Tibial artery (tissue), 4 donors: ENCODE results near the gene SNX20.

Source experiments
- DNase-seq, 2 donors: peaks; one replicate each; pipeline ENCODE4 v3.0.0-alpha.2; 2019
- H3K27ac ChIP-seq, 2 donors: fragments of 200-600 bp; sonication (generic) in 1 of 2; 1 replicate in 1 of 2; 2 replicates in 1 of 2; pipeline ENCODE4 v1.5.1; 2018 to 2019; ENCODE audit warnings: mild to moderate bottlenecking in 1 of 2
- H3K27me3 ChIP-seq, 2 donors: fragments of 200-600 bp; sonication (generic) in 1 of 2; one replicate each; pipeline versions ENCODE4 v1.5.1 to v1.6.0; 2016 to 2019
- H3K36me3 ChIP-seq, 3 donors: fragments of 200-600 bp; sonication (generic) in 2 of 3; one replicate each; pipeline ENCODE4 v1.5.1; 2016 to 2019; ENCODE audit warnings: mild to moderate bottlenecking in 2 of 3
- H3K4me1 ChIP-seq, 4 donors: fragments of 200-600 bp; sonication (generic) in 2 of 4; 1 replicate in 3 of 4; 2 replicates in 1 of 4; pipeline ENCODE4 v1.5.1; 2016 to 2019
- H3K4me3 ChIP-seq, 2 donors: fragments of 200-600 bp; sonication (generic) in 1 of 2; 1 replicate in 1 of 2; 2 replicates in 1 of 2; pipeline ENCODE4 v1.5.1; 2018 to 2019; ENCODE audit warnings: mild to moderate bottlenecking in 2 of 2
- H3K9me3 ChIP-seq, 3 donors: fragments of 200-600 bp; sonication (generic) in 1 of 3; one replicate each; pipeline ENCODE4 v1.5.1; 2016 to 2019
- CTCF ChIP-seq, 2 experiments: fragments of 200-600 bp in 1 of 2; fragments of 450-650 bp in 1 of 2; IDR thresholded peaks; one replicate each; pipeline ENCODE4 v1.5.1; 2017 to 2019; ENCODE audit warnings: antibody characterized with exemption in 2 of 2, mild to moderate bottlenecking in 1 of 2, moderate library complexity in 1 of 2
- intact Hi-C: fragments of 100-400 bp; cut with DNase I; formaldehyde crosslinking; loops from one replicate; pipeline ENCODE4 v1.15.0; 2023; ENCODE audit warnings: low total_unique reads

SNX20 gene

GRCh38 chr16:50671644-50672260 is 9.4 kb downstream of the SNX20 start:
- intact Hi-C loops, result no loop called here
- peaks cover 0 to 24% (median 12%) of the 10 kb centered on the region in 3 donors for H3K36me3 ChIP-seq
- TF ChIP-seq CTCF (IDR thresholded peaks at IDR 0.05), result peak; percentile 26 to 30
- no peak overlapping the region for H3K4me3 ChIP-seq
- H3K27ac ChIP-seq, result no peak overlapping the region
- H3K27me3 ChIP-seq, result no peaks in the 10 kb centered on the region
- peaks cover 0 to 9% (median 4%) of the 10 kb centered on the region in 4 donors for H3K4me1 ChIP-seq
- DNase-seq, result no peak
- H3K9me3 ChIP-seq, result peaks cover 0 to 19% (median 8%) of the 10 kb centered on the region in 3 donors

- H3K36me3 ChIP-seq, result peaks cover 0 to 24% (median 12%) of the 10 kb centered on the region in 3 donors
- DNase-seq, result no peak
- TF ChIP-seq CTCF (IDR thresholded peaks at IDR 0.05), result no peak
- intact Hi-C loops, result no loop called here
- H3K4me1 ChIP-seq, result peaks cover 0 to 9% (median 4%) of the 10 kb centered on the region in 4 donors
- peaks cover 0 to 19% (median 8%) of the 10 kb centered on the region in 3 donors for H3K9me3 ChIP-seq
- H3K27ac ChIP-seq, result no peak overlapping the region
- no peak overlapping the region for H3K4me3 ChIP-seq
- no peaks in the 10 kb centered on the region for H3K27me3 ChIP-seq
These were observed 10.6 kb downstream of the SNX20 start for GRCh38 chr16:50670476-50670875.

DNA sequence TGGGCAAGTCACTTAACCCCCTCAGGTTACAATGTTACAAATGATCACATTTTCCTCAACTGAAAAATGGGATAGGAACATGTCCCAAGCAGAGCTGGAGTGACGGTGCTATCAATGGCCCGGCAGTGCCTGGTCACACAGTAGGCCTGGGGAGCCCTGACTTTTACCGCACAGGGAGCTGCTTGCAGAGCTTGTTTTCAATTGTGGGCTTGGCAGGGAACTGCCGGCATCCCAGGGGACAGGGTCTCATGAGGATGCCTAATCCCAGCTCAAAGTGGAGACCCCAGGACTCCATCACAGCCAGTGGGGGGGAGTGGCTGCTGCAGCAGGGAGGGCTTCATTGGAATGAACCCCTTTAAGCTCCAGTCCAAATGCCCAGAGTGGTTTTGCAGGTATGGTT is 11.4 kb downstream of the SNX20 start:
- intact Hi-C loops, result loop anchor here (5.0 to 10.0 kb wide), 3 partner anchors 138 to 425 kb away; no protein-coding TSS in a partner anchor
- no peaks in the 10 kb centered on the region for H3K27me3 ChIP-seq

GRCh38 chr16:50668368-50669008 is 12.6 kb downstream of the SNX20 start:
- Histone ChIP-seq H3K27ac (peak overlapping the region in 1 of 2 donors; percentile 31), H3K4me1 (peaks cover 0 to 15% (median 9%) of the 10 kb centered on the region in 4 donors), H3K4me3 (no peak overlapping the region), H3K36me3 (peaks cover 0 to 22% (median 12%) of the 10 kb centered on the region in 3 donors), H3K9me3 (peaks cover 0 to 17% (median 8%) of the 10 kb centered on the region in 3 donors), H3K27me3 (no peaks in the 10 kb centered on the region)
- no peak for TF ChIP-seq CTCF (IDR thresholded peaks at IDR 0.05)
- intact Hi-C loops, result loop anchor here (5.0 to 10.0 kb wide), 3 partner anchors 139 to 424 kb away; no protein-coding TSS in a partner anchor
- no peak for DNase-seq

More for the DNA sequence above, 11.4 kb downstream of the SNX20 start:
- TF ChIP-seq CTCF (IDR thresholded peaks at IDR 0.05), result no peak
- H3K27ac ChIP-seq, result no peak overlapping the region
- no peak for DNase-seq
- H3K4me1 ChIP-seq, result peaks cover 0 to 15% (median 8%) of the 10 kb centered on the region in 4 donors
- no peak overlapping the region for H3K4me3 ChIP-seq
- peaks cover 0 to 24% (median 12%) of the 10 kb centered on the region in 3 donors for H3K36me3 ChIP-seq
- peaks cover 0 to 19% (median 8%) of the 10 kb centered on the region in 3 donors for H3K9me3 ChIP-seq

GRCh38 chr16:50667497-50668367 is 13.4 kb downstream of the SNX20 start:
- Histone ChIP-seq H3K9me3 (peaks cover 0 to 9% (median 8%) of the 10 kb centered on the region in 3 donors), H3K27me3 (no peaks in the 10 kb centered on the region), H3K4me3 (no peak overlapping the region), H3K27ac (peak overlapping the region in 1 of 2 donors; percentile 31), H3K4me1 (peaks cover 0 to 22% (median 11%) of the 10 kb centered on the region in 4 donors), H3K36me3 (peaks cover 0 to 14% (median 12%) of the 10 kb centered on the region in 3 donors)
- no peak for TF ChIP-seq CTCF (IDR thresholded peaks at IDR 0.05)
- DNase-seq, result no peak
- intact Hi-C loops, result loop anchor here (5.0 to 10.0 kb wide), 3 partner anchors 140 to 423 kb away; no protein-coding TSS in a partner anchor
